Kidney (tissue), 14 donors: Measurements from ENCODE around the gene SPATA25. TPM values are rescaled to one million over a fixed set of nuclear protein-coding genes. Genes with fewer than 3 reads are reported as not detected.

Experiments used
- DNase-seq, 5 donors: peaks; one replicate each; pipeline ENCODE4 v3.0.0-alpha.2; 2013 to 2020
- FAIRE-seq: peaks from 2 replicates; lab custom pipeline; 2012; peaks lifted over from hg19 to GRCh38; lab: Jason Lieb, UNC
- H3K27ac ChIP-seq, 2 donors: one replicate each; pipeline ENCODE4 v1.7.0; 2013; ENCODE audit warnings: low read depth in 2 of 2, low read length in 2 of 2, inconsistent platforms in 1 of 2
- H3K27me3 ChIP-seq: one replicate; pipeline ENCODE4 v1.7.1; 2013; ENCODE audit warnings: low read length, inconsistent platforms; ENCODE audit not compliant: control insufficient read depth, insufficient read depth
- H3K36me3 ChIP-seq, 3 donors: one replicate each; pipeline versions ENCODE4 v1.7.0 to v1.7.1; 2013; ENCODE audit warnings: low read length in 3 of 3, control low read depth in 1 of 3, inconsistent platforms in 1 of 3; ENCODE audit not compliant: insufficient read depth in 3 of 3, control insufficient read depth in 2 of 3
- H3K4me1 ChIP-seq, 3 donors: one replicate each; pipeline versions ENCODE4 v1.7.0 to v1.7.1; 2013; ENCODE audit warnings: low read length in 3 of 3, inconsistent platforms in 1 of 3, low read depth in 1 of 3; ENCODE audit not compliant: control insufficient read depth in 2 of 3, insufficient read depth in 2 of 3
- H3K4me3 ChIP-seq, 3 donors: one replicate each; pipeline versions ENCODE4 v1.7.0 to v1.8.1; 2013; ENCODE audit warnings: low read length in 3 of 3, control low read depth in 1 of 3, inconsistent platforms in 1 of 3
- H3K9ac ChIP-seq, 3 donors: one replicate each; pipeline versions ENCODE4 v1.7.0 to v1.7.1; 2013; ENCODE audit warnings: low read length in 3 of 3, control low read depth in 1 of 3, inconsistent platforms in 1 of 3
- H3K9me3 ChIP-seq, 3 donors: one replicate each; pipeline versions ENCODE4 v1.7.0 to v1.7.1; 2013; ENCODE audit warnings: low read length in 3 of 3, control low read depth in 1 of 3, inconsistent platforms in 1 of 3; ENCODE audit not compliant: control insufficient read depth in 2 of 3, insufficient read depth in 1 of 3
- CTCF ChIP-seq: IDR thresholded peaks from 3 replicates; pipeline ENCODE4 v1.5.1; 2012; ENCODE audit warnings: mild to moderate bottlenecking, moderate library complexity, borderline replicate concordance; ENCODE audit not compliant: insufficient read depth; ENCODE audit errors: extremely low read depth
- intact Hi-C: fragments of 100-400 bp; cut with DNase I; formaldehyde crosslinking; loops from one replicate; pipeline ENCODE4 v1.11.1; 2022
- polyA plus RNA-seq: library from polyadenylated mRNA; stranded (reverse); fragments of 350-450 nt; fragmentation: Illumina TruSeq; extraction: RNeasy Lipid Tissue Mini Kit (QIAGEN cat#74804); gene quantifications from one replicate; pipeline ENCODE4 v1.2.3, GENCODE V29; 2014; ENCODE audit warnings: low read depth, low replicate concordance; ENCODE audit not compliant: insufficient read depth
- total RNA-seq: library from RNA; stranded (reverse); fragmentation: NEBNext Ultra II Directional; extraction: Animal tissue kit (Norgen Biotek cat#: 25700); gene quantifications from one replicate; pipeline ENCODE4 v1.2.1, GENCODE V29; 2021
- donor health status: control.
- donor health status: control.
- donor health status: control.
- donor health status: control.
- donor health status: control.
- donor health status: DM: yes; HTN: yes; CAD: no.
- donor health status: Normal renal cell carcinoma (clear cell type).

SPATA25 gene
- total and polyA plus RNA-seq, 2 donors from 2014 or later: 6.7 TPM

GRCh38 chr20:45913116-45913515 is 25.7 kb upstream of the SPATA25 start:
- intact Hi-C loops: no loop called here
- Histone ChIP-seq H3K9ac (no peak overlapping the region), H3K27ac (no peak overlapping the region), H3K36me3 (no peaks in the 10 kb centered on the region), H3K4me1 (peaks cover 0 to 10% (median 0%) of the 10 kb centered on the region in 3 donors), H3K27me3 (no peaks in the 10 kb centered on the region), H3K4me3 (no peak overlapping the region), H3K9me3 (no peaks in the 10 kb centered on the region)
- no peak for TF ChIP-seq CTCF
- FAIRE-seq (no peak), DNase-seq (no peak)

GRCh38 chr20:45912344-45912682 is 24.9 kb upstream of the SPATA25 start:
- TF ChIP-seq CTCF: no peak
- H3K4me3 ChIP-seq: peak overlapping the region in 2 of 3 donors; percentile 33 to 67
- FAIRE-seq (no peak), DNase-seq (no peak)
- peaks cover 0 to 8% (median 0%) of the 10 kb centered on the region in 3 donors for H3K4me1 ChIP-seq
- no peaks in the 10 kb centered on the region for H3K27me3 ChIP-seq
- no peaks in the 10 kb centered on the region for H3K36me3 ChIP-seq
- intact Hi-C loops: no loop called here
- no peaks in the 10 kb centered on the region for H3K9me3 ChIP-seq
- H3K27ac ChIP-seq: no peak overlapping the region
- no peak overlapping the region for H3K9ac ChIP-seq

- intact Hi-C loops: no loop called here
- no peaks in the 10 kb centered on the region for H3K36me3 ChIP-seq
- H3K4me3 ChIP-seq: peak within 1 kb of the TSS; percentile 62 to 70 (median 67)
- peak within 1 kb of the TSS; percentile 80 to 89 for H3K27ac ChIP-seq
- no peaks in the 10 kb centered on the region for H3K9me3 ChIP-seq
- TF ChIP-seq CTCF: no peak
- H3K27me3 ChIP-seq: no peaks in the 10 kb centered on the region
- FAIRE-seq (no peak), DNase-seq (peak; percentile 80 to 95 (median 91))
- peaks cover 0 to 8% (median 0%) of the 10 kb centered on the region in 3 donors for H3K4me1 ChIP-seq
- H3K9ac ChIP-seq: peak within 1 kb of the TSS; percentile 29 to 57 (median 55)
Observed at GRCh38 chr20:45911486-45912343, 24.3 kb upstream of the SPATA25 start, which contains the start of gene PLTP. PLTP (minus strand) TSS chr20:45912155; CDS start chr20:45911452, 703 bp downstream.
